Measurements from ENCODE around the gene SP5.
"Not testable (repeated sequence)": the region's sequence is repeated elsewhere in the genome, so short reads cannot be mapped to it uniquely, and the experiment has no call there.

The SP5 gene

DNA sequence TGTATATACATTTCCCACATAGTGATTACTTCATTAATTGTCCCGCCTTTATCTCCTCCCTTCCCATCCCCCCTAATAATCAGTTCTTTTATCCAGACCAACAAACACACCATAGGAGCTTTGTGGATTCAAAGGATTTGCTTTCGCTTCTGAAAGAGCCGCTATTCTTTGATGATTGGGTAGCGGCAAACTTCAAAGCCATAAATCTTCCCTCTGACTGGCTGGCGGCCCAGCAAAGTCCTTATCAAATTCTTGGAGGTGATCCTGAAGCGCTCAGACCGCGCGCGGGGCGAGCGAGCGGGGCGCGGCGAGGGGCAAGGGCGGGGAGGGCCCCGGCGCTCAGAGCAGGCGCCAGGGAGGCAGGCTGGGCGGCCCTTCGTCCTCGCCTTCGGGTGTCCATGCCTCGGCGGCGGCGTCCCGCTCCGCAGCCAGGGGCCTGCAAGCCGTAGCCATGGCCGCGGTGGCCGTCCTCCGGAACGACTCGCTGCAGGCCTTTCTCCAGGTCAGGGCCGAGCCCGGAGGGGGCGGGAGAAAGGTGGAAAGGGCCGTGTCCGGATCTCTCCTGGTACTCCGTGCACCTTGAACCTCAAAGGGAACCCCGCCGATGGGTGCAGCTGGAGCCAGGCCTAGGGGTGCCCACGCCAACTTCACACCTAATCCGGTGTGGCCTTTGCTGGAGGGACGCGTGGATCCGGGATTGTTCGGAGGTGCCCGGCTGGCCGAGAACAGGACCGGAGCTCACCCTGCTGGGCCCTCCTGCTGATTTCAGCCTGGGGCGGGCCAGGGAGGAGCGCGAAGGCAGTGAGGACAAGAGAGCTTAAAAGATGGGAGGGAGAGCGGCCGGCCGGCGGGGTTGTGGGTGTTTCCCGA, at the start of gene SP5:
Gene SP5, plus strand, starts transcription at position 276 of the 870 bp plus-strand sequence. Its CDS starts 176 bp downstream, at position 452.
- DNase-seq (ENCODE audit: low spot score), result peak; percentile 71

DNA sequence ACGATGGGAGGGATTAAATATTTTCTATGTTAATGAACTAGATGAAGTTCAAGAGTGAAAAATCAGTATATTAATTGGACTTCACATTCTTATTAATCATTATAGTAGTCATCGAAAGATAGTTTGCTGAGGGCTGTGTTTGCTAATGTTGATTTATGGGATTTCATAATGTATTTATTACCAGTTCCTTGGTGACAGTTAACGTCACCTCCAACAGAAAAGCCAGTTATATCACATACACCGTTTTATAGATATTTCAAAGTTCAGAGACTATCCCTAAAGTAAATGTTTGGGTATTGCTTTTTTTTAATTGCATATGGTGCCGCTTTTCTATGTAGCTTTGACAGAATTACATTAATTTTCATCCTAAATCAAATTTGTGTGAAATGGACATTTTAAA, 49.4 kb upstream of the SP5 start:
- no peak for DNase-seq (ENCODE audit: low spot score)

DNA sequence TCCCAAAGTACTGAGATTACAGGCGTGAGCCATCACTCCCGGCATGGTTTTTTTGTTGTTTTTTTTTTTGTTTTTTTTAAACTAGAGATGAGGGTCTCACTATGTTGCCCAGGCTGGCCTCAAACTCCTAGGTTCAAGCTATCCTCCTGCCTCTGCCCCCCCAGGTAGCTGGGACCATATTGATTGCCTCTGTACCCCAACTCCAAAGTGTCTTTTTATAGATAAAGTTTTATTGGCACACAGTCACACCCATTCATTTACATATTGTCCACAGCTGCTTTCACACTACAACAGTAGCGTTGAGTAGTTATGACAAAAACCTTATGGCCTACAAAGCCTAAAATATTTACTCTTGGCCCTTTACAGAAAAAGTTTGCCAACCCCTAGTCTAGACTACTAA, 45.2 kb upstream of the SP5 start:
- DNase-seq (ENCODE audit: low spot score), result no peak

GRCh38 chr2:170670651-170671050, 44.5 kb upstream of the SP5 start:
- DNase-seq (ENCODE audit: low spot score), result no peak

DNA sequence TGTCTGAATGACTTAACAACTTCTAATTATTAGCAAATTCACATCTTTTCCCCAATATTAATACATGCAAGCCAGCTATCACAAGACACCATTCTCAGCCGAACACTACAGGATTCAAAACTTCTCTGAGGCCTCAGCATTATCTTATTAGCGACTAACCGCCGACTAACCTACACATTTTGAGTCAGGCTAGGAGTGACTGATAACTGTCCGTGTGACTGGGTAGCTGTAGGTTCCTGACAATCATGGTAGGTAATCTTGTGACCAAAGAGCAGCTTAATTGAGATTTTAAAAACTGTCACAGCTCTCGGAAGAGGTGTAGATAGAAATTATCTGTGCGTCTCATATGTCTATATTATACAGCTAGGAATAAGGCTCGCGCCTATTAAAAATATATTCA, 44.1 kb upstream of the SP5 start:
- DNase-seq (ENCODE audit: low spot score), result no peak

DNA sequence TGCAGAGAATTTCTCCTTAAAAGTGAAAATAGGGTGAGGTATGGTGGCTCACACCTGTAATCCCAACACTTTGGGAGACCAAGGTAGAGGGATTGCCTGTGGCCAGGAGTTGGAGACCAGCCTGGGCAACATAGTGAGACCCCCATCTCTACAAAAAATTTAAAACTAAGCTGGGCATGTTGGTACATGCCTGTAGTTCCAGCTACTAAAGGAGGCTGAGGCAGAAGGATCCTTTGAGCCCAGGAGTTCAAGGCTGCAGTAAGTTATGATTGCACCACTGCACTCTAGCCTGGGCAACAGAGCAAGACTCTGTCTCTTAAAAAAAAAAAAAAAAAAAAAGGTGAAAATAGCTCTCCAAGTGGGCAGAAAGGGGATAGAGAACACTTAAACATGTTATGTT, 40.9 kb upstream of the SP5 start:
- not testable (repeated sequence) for DNase-seq (ENCODE audit: low spot score)

DNA sequence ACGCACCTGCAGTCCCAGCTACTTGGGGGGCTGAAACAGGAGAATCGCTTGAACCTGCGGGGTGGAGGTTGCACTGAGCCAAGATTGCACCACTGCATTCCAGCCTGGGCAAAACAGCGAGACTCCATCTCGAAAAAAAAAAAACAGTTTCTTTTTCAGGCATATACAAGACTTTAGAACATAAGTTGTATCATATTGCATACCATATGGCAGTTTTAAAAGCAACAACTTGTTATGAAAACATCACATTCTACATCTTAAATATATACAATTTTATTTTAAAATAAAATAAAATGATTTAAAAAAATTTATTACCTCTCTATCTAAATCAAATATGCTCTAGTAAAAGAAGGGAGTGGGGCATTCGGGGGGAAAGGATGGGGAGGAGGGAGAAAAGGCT, 39.4 kb upstream of the SP5 start:
- DNase-seq (ENCODE audit: low spot score), result no peak

- DNase-seq (ENCODE audit: low spot score), result no peak
Observed at GRCh38 chr2:170679607-170680079, 35.5 kb upstream of the SP5 start.

GRCh38 chr2:170680172-170680941, 34.8 kb upstream of the SP5 start:
- no peak for DNase-seq (ENCODE audit: low spot score)

DNA sequence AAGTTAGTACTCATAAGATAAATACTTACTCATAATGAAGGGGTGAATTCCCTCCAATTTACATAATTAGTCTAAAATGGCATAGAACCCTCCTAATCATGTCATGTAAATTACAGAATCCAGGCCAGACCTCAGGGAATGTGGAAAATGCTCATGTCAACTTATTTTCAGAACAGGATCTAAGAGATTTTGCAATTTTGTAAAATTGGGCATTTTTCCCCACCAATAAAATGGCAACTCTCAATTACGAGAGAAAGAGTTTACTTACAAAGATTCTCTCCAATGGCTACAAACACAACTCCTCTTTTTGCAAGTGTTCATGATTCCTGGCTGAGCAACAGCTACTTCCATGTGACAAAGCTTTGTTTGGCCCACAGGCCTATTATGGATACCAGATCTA, 33.8 kb upstream of the SP5 start:
- DNase-seq (ENCODE audit: low spot score), result no peak

DNA sequence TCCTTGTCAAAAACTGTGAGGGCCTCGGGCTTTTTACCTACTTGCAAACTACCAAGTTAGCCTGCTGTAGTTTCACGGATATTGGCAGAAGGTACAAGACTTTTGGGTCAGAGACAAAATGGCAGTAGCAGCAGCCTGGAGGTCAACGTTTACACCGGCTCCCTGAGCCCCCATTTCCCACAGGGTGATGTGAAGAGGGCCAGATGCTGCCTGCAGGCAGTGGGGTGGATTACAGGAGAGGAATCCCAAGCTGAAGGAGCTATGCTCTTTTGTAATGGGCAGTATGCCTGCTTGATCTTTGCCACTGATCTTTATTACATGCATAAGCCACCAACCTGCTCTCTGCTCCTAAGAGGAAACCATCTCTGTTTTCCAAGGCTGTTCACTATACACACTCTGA, 29.5 kb upstream of the SP5 start:
- no peak for DNase-seq (ENCODE audit: low spot score)

GRCh38 chr2:170689481-170689880, 25.7 kb upstream of the SP5 start:
- DNase-seq (ENCODE audit: low spot score), result no peak

GRCh38 chr2:170690640-170691039, 24.5 kb upstream of the SP5 start:
- DNase-seq (ENCODE audit: low spot score), result no peak

DNA sequence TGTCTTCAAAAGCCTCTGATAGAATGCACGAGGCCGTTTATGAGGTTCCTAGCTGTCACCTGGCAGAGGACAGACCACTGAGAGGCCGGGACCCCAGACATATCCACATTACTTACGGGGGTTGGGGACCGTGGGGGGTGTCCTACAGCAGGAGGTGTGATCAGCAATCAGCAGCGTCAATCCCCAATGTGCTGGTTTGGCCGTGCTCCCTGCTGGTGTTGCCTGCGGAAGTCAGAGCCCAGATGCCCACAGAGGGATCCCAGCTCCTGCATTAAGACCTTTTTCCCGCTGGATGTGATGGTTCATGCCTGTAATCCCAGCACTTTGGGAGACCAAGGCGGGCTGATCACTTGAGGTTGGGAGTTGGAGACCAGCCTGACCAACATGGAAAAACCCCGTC, 20.8 kb upstream of the SP5 start:
- no peak for DNase-seq (ENCODE audit: low spot score)

DNA sequence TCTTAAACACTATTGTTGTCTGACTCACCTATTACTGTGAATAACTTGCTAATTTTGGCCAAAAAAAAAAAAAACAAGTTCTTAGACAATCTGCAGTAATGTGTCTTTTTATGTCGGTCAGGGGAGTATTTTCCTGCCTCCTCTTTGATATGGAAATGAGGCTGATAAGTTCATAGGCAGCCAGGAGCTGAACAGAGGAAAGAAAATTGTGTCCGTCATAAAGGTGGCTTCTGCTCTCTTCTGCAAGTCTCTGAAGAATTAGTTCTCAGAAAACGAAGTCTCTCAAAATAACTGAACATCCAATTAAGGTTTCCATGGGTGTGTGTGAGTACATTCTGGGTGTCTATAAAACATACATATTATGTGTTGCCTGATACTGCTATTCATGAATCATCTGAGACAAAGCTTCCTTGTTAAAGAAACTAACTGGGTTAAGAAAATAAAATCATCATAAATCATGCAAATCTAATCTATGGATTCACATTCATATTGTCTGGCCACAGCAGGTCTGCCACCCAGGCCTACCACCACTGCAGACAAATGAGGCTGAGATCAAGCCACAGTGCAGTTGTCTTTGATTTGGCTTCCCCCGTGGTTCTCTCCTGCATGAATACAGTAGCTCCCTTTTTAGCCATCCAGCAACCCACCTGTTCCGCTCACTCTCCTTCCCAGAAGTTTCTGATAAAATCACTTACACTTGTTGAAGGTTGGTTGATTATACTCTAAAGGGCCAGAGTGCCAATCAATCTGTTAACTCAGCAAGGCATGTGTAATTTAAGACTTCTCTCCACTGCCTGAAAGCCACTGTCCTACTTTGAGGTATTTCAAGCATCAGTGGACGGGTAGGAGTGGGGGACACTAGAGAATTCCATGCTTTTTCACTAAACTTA, 19.4 kb upstream of the SP5 start:
- no peak for DNase-seq (ENCODE audit: low spot score)

GRCh38 chr2:170696948-170697347, 18.2 kb upstream of the SP5 start:
- DNase-seq (ENCODE audit: low spot score), result no peak

- DNase-seq (ENCODE audit: low spot score), result no peak
Observed at GRCh38 chr2:170701011-170701410, 14.1 kb upstream of the SP5 start.

DNA sequence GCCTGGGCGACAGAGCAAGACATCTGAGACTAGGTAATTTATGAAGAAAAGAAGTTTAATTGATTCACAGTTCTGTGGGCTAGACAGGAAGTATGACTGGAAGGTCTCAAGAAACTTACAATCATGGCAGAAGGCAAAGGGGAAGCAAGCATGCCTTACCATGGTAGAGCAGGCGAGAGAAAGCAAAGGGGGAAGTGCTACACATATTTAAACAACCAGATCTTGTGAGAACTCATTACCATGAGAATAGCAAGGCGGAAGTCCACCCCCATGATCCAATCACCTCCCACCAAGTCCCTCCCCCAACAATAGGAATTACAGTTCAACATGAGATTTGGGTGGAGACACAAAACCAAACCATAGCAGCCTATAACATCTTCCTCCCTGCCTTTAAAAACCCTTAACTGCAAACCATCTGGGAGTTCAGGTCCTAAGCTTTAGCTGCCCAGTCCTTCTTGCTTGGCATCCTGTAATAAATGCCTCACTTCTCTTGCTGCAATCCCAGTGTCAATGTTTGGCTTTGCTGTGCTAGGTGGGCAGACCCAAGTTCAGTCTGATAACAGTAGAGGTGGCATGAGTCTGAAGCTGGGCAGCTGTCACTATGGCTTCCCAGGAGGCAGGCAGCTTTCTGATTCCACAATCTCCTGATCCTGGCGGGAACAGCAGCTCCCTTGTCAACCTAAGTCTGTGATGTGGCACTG, 11.2 kb upstream of the SP5 start:
- no peak for DNase-seq (ENCODE audit: low spot score)

GRCh38 chr2:170707821-170708795, 7.0 kb upstream of the SP5 start:
- DNase-seq (ENCODE audit: low spot score), result no peak

DNA sequence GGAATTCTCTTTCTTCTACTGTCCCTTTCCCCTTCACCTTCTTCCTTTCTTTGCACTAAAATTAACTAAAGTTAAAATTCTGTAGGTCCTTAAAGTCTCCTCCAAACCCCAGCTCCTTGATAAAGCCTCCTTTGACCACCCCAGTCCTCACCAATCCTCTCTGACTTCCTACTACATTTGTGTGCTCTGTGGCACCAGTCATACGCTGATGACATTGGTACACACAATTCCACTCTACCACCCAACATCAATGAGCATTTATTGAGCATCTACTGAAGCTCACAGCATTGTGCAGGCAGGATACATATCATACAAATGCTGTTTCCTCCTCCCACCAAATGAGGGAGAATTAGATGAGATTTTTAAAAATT, 4.5 kb upstream of the SP5 start:
- DNase-seq (ENCODE audit: low spot score), result no peak
